H1 (cell line): ENCODE data around the gene PID1. TPM values are rescaled to one million over a fixed set of nuclear protein-coding genes. Genes with fewer than 3 reads are reported as not detected.

ENCODE experiments used
- CTCF ChIA-PET: fragments of 300-600 bp; sonication (Branson Sonifier 250); formaldehyde crosslinking; loops from one replicate; lab custom pipeline; 2021; ENCODE audit not compliant: partially characterized antibody; lab: Charles Lee
- POLR2A ChIA-PET: fragments of 300-600 bp; sonication (Branson Sonifier 250); formaldehyde crosslinking; loops from one replicate; lab custom pipeline; 2021; ENCODE audit warnings: inconsistent platforms; ENCODE audit not compliant: partially characterized antibody; lab: Charles Lee
- DNase-seq, 2 experiments: peaks; one replicate each; pipeline versions ENCODE4 v3.0.0 to v3.0.0-alpha.2; 2010 to 2022; ENCODE audit warnings: low spot score in 2 of 2, low read depth in 1 of 2, mixed read lengths in 1 of 2
- FAIRE-seq: peaks from 2 replicates; lab custom pipeline; 2011; peaks lifted over from hg19 to GRCh38; lab: Jason Lieb, UNC
- H2AFZ ChIP-seq: 2 replicates; pipeline ENCODE4 v1.8.1; 2012; ENCODE audit warnings: low read length, inconsistent platforms
- H2AK5ac ChIP-seq: 2 replicates; pipeline ENCODE4 v1.6.1; 2013; ENCODE audit warnings: low read depth, low read length
- H2BK120ac ChIP-seq: replicated peaks from 2 replicates; pipeline ENCODE3; 2013; ENCODE audit warnings: low read depth, low read length, inconsistent platforms
- H2BK12ac ChIP-seq: 2 replicates; pipeline ENCODE4 v1.6.1; 2013; ENCODE audit warnings: low read depth, low read length
- H2BK15ac ChIP-seq: 2 replicates; pipeline ENCODE4 v1.6.1; 2013; ENCODE audit warnings: low read length
- H2BK20ac ChIP-seq: 2 replicates; pipeline ENCODE4 v1.6.1; 2013; ENCODE audit warnings: low read length
- H2BK5ac ChIP-seq: 2 replicates; pipeline ENCODE4 v1.6.1; 2013; ENCODE audit warnings: low read depth, low read length
- H3K14ac ChIP-seq: 2 replicates; pipeline ENCODE4 v1.6.1; 2013; ENCODE audit warnings: inconsistent platforms; ENCODE audit not compliant: insufficient read length
- H3K18ac ChIP-seq: 2 replicates; pipeline ENCODE4 v1.6.1; 2013; ENCODE audit warnings: low read length; ENCODE audit errors: extremely low read depth
- H3K23ac ChIP-seq: 2 replicates; pipeline ENCODE4 v1.6.1; 2013; ENCODE audit warnings: inconsistent platforms; ENCODE audit not compliant: insufficient read length
- H3K23me2 ChIP-seq: 2 replicates; pipeline ENCODE4 v1.6.1; 2013; ENCODE audit warnings: low read depth, low read length
- H3K27ac ChIP-seq: 2 replicates; pipeline ENCODE4 v1.6.1; 2011; ENCODE audit warnings: low read depth, low read length, inconsistent platforms
- H3K27me3 ChIP-seq, 4 experiments: replicated peaks in 1 of 4; 1 replicate in 1 of 4; 2 replicates in 3 of 4; pipeline versions ENCODE4 v1.6.1 to v1.8.1; 2011 to 2013; ENCODE audit warnings: low read length in 3 of 4, mild to moderate bottlenecking in 3 of 4, inconsistent platforms in 2 of 4, mixed read lengths in 2 of 4, moderate library complexity in 1 of 4; ENCODE audit not compliant: control insufficient read depth in 3 of 4, insufficient read depth in 3 of 4; ENCODE audit errors: extremely low read depth in 1 of 4
- H3K36me3 ChIP-seq, 4 experiments: 2 replicates each; pipeline versions ENCODE4 v1.6.1 to v1.8.1; 2011 to 2013; ENCODE audit warnings: mild to moderate bottlenecking in 4 of 4, low read length in 3 of 4, moderate library complexity in 2 of 4, control low read depth in 1 of 4, inconsistent platforms in 1 of 4; ENCODE audit not compliant: insufficient read depth in 4 of 4, control insufficient read depth in 2 of 4
- H3K4ac ChIP-seq: replicated peaks from 2 replicates; pipeline ENCODE3; 2013; ENCODE audit warnings: low read length, low read depth, mixed read lengths, inconsistent platforms; ENCODE audit not compliant: insufficient read length
- H3K4me1 ChIP-seq, 4 experiments: replicated peaks in 1 of 4; 1 replicate in 1 of 4; 2 replicates in 3 of 4; pipeline versions ENCODE4 v1.6.1 to v1.8.1; 2011 to 2013; ENCODE audit warnings: low read length in 3 of 4, inconsistent platforms in 2 of 4, mixed read lengths in 1 of 4; ENCODE audit not compliant: insufficient read depth in 4 of 4, control insufficient read depth in 3 of 4
- H3K4me2 ChIP-seq, 2 experiments: 2 replicates each; pipeline versions ENCODE4 v1.6.1 to v1.8.1; 2011 to 2013; ENCODE audit warnings: low read depth in 2 of 2, low read length in 2 of 2, control low read depth in 1 of 2, inconsistent platforms in 1 of 2, mild to moderate bottlenecking in 1 of 2; ENCODE audit not compliant: insufficient read depth in 1 of 2
- H3K4me3 ChIP-seq, 4 experiments: fragments of 200-600, 300-600 bp in 1 of 4; sonication (generic), shearing (Covaris generic), sonication (Bioruptor Twin) in 1 of 4; 2 replicates each; pipeline versions ENCODE4 v1.5.1 to v1.8.1; 2011 to 2016; ENCODE audit warnings: low read length in 4 of 4, low read depth in 3 of 4, control low read depth in 2 of 4, inconsistent platforms in 2 of 4, mild to moderate bottlenecking in 2 of 4, mixed read lengths in 1 of 4, moderate library complexity in 1 of 4; ENCODE audit not compliant: insufficient read depth in 2 of 4; ENCODE audit errors: extremely low read depth in 1 of 4
- H3K56ac ChIP-seq: replicated peaks from 2 replicates; pipeline ENCODE3; 2013; ENCODE audit warnings: low read depth, mild to moderate bottlenecking, mixed read lengths, low read length, inconsistent platforms; ENCODE audit not compliant: insufficient read length
- H3K79me1 ChIP-seq: 2 replicates; pipeline ENCODE4 v1.6.1; 2013; ENCODE audit warnings: low read depth, low read length, control low read depth
- H3K79me2 ChIP-seq, 2 experiments: 2 replicates each; pipeline versions ENCODE4 v1.6.1 to v1.8.1; 2012 to 2013; ENCODE audit warnings: low read length in 2 of 2, mild to moderate bottlenecking in 2 of 2, inconsistent platforms in 1 of 2; ENCODE audit not compliant: insufficient read depth in 2 of 2, control insufficient read depth in 1 of 2
- H3K9ac ChIP-seq, 4 experiments: replicated peaks in 1 of 4; 1 replicate in 1 of 4; 2 replicates in 3 of 4; pipeline versions ENCODE4 v1.6.1 to v1.8.1; 2011 to 2013; ENCODE audit warnings: low read depth in 3 of 4, low read length in 3 of 4, control low read depth in 2 of 4, mild to moderate bottlenecking in 2 of 4, moderate library complexity in 2 of 4, inconsistent platforms in 1 of 4; ENCODE audit errors: extremely low read depth in 1 of 4
- H3K9me3 ChIP-seq, 2 experiments: 2 replicates each; pipeline versions ENCODE4 v1.6.1 to v1.8.1; 2012 to 2013; ENCODE audit warnings: mild to moderate bottlenecking in 2 of 2, moderate library complexity in 2 of 2, control low read depth in 1 of 2, inconsistent platforms in 1 of 2, low read depth in 1 of 2, low read length in 1 of 2, mixed read lengths in 1 of 2; ENCODE audit not compliant: insufficient read depth in 2 of 2
- H4K20me1 ChIP-seq, 2 experiments: replicated peaks in 1 of 2; 2 replicates each; pipeline versions ENCODE3 to v1.8.1; 2011 to 2013; ENCODE audit warnings: inconsistent platforms in 2 of 2, low read length in 2 of 2, mild to moderate bottlenecking in 1 of 2; ENCODE audit not compliant: insufficient read depth in 2 of 2, control insufficient read depth in 1 of 2
- H4K5ac ChIP-seq: 2 replicates; pipeline ENCODE4 v1.6.1; 2013; ENCODE audit warnings: low read length, low read depth, mixed read lengths, inconsistent platforms; ENCODE audit not compliant: insufficient read length
- H4K8ac ChIP-seq: 2 replicates; pipeline ENCODE4 v1.8.0; 2013; ENCODE audit warnings: mild to moderate bottlenecking, moderate library complexity, low read length, inconsistent platforms; ENCODE audit not compliant: insufficient read depth; ENCODE audit errors: extremely low read depth
- H4K91ac ChIP-seq: replicated peaks from 2 replicates; pipeline ENCODE3; 2013; ENCODE audit warnings: low read length, mixed read lengths, inconsistent platforms; ENCODE audit not compliant: insufficient read length
- CBX8 ChIP-seq: fragments of 300-800, 300-1000 bp; sonication (generic); IDR thresholded peaks from 2 replicates; pipeline ENCODE4 v1.7.1; 2016; ENCODE audit warnings: low read depth, low read length, borderline replicate concordance
- KDM4A ChIP-seq: IDR thresholded peaks from one replicate; pipeline ENCODE4 v1.7.1; 2012; ENCODE audit warnings: low read depth, mild to moderate bottlenecking, moderate library complexity, low read length, inconsistent platforms; ENCODE audit not compliant: severe bottlenecking
- MAFK ChIP-seq: IDR thresholded peaks from 2 replicates; pipeline ENCODE4 v1.6.1; 2012; ENCODE audit warnings: low read depth, mild to moderate bottlenecking, improper control_type of control experiment, low read length
- SUZ12 ChIP-seq: fragments of 200-600 bp; sonication (generic); IDR thresholded peaks from 2 replicates; pipeline ENCODE4 v1.6.1; 2012; ENCODE audit warnings: mild to moderate bottlenecking, inconsistent platforms, low read length, moderate library complexity, mixed read lengths
- whole genome bisulfite sequencing, 2 experiments: shearing (Covaris generic) in 1 of 2; methylation state at CpG; one replicate each; pipeline versions ENCODE4 v1.1.6 to v1.1.7; 2013 to 2015; ENCODE audit warnings: low lambda C conversion rate in 2 of 2, mixed read lengths in 2 of 2, inconsistent platforms in 1 of 2, low coverage in 1 of 2, missing lambda C conversion rate in 1 of 2; ENCODE audit not compliant: insufficient replicate concordance in 2 of 2, insufficient coverage in 1 of 2, insufficient read length in 1 of 2; ENCODE audit errors: extremely low coverage in 1 of 2, missing lambda C conversion rate in 1 of 2; 5-methylcytosine and 5-hydroxymethylcytosine counted together
- polyA plus RNA-seq, 7 experiments: library from polyadenylated mRNA; depleted of rRNA in 3 of 7; stranded (reverse) in 5 of 7; unstranded in 2 of 7; fragments of >200 nt in 5 of 7; fragments of 200-250 nt in 2 of 7; gene quantifications; 1 replicate in 5 of 7; 2 replicates in 1 of 7; 4 replicates in 1 of 7; pipeline versions ENCODE4 v1.2.1 to v1.2.3, GENCODE V29; 2011 to 2013; ENCODE audit warnings: missing spikeins in 2 of 7, mixed read lengths in 2 of 7
- total RNA-seq: library from RNA; stranded (reverse); fragmentation: NEBNext Ultra II Directional; extraction: Animal tissue kit (Norgen Biotek cat#: 25700); gene quantifications from 2 replicates; pipeline ENCODE4 v1.2.1, GENCODE V29; 2021
- TF ChIP-seq, protein P1 (sequence below): IDR thresholded peaks from 2 replicates; pipeline ENCODE4 v1.6.1; 2012; ENCODE audit warnings: inconsistent platforms

PID1 gene
- total and polyA plus RNA-seq, 2 of the 8 experiments (the other 6 are each of a cell fraction or from before 2014, with no cell fraction given) = 1.5 to 3.3 TPM

DNA sequence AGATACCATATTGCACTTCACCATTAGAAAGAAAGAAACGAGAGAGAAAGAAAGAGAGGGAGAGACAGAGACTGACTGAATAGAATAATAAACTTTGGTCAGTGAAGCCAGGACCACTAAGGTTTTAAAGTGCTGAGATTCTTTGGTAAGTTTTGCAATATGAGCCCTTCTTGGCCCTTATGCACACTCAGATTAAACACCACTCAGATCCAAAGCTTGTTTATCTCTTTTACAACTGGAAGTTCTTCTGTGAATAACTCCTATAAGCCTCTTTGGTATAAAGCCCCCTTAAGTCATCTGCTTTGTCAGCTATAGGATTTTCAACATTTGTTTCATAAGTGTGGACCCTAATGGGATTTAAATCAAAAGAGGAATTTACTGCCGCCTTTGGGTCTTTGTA lies 40.8 kb downstream of the PID1 start:
- Histone ChIP-seq H2AFZ (no peak overlapping the region), H3K56ac (no peak overlapping the region), H3K4ac (no peak overlapping the region), H3K27me3 (no peaks in the 10 kb centered on the region), H3K4me2 (no peak overlapping the region), H3K79me1 (no peaks in the 10 kb centered on the region), H2BK20ac (no peak overlapping the region), H3K9me3 (no peaks in the 10 kb centered on the region), H3K27ac (no peak overlapping the region), H3K23me2 (no peaks in the 10 kb centered on the region), H3K4me3 (no peak overlapping the region), H3K36me3 (no peaks in the 10 kb centered on the region), H3K14ac (no peak overlapping the region), H2BK12ac (no peak overlapping the region), H2AK5ac (no peak overlapping the region), H4K5ac (no peak overlapping the region), H3K23ac (no peak overlapping the region), H2BK15ac (no peak overlapping the region), H4K8ac (no peak overlapping the region), H4K20me1 (no peaks in the 10 kb centered on the region), H4K91ac (no peak overlapping the region), H2BK5ac (no peak overlapping the region), H2BK120ac (no peak overlapping the region), H3K9ac (no peak overlapping the region), H3K79me2 (no peaks in the 10 kb centered on the region), H3K18ac (no peak overlapping the region), H3K4me1 (no peaks in the 10 kb centered on the region)
- 87% methylated on average over 2 of the region's 2 CpGs; no CpG with 5 or more reads in 1 of the 2 experiments for WGBS, 2 experiments
- DNase-seq = no peak
- ChIA-PET CTCF (interaction anchor here (1.3 to 1.6 kb wide), 2 partner anchors 11 to 43 kb away, joined by 3 to 4 read pairs; no protein-coding TSS in a partner anchor), POLR2A (no interaction called here)
- TF ChIP-seq CBX8 (no peak), MAFK (no peak), KDM4A (no peak), SUZ12 (no peak)
- TF ChIP-seq, protein P1, sequence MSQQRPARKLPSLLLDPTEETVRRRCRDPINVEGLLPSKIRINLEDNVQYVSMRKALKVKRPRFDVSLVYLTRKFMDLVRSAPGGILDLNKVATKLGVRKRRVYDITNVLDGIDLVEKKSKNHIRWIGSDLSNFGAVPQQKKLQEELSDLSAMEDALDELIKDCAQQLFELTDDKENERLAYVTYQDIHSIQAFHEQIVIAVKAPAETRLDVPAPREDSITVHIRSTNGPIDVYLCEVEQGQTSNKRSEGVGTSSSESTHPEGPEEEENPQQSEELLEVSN = no peak
- no peak for FAIRE-seq
